PFSK-1 (cell line): ENCODE results near the gene PRKD1.

Experiments
- POLR2AphosphoS5 ChIP-seq: IDR thresholded peaks from 2 replicates; pipeline ENCODE4 v1.6.1; 2012; ENCODE audit warnings: low read depth, mild to moderate bottlenecking, control low read depth, low read length, moderate library complexity
- TAF1 ChIP-seq: IDR thresholded peaks from 2 replicates; pipeline ENCODE4 v1.6.1; 2012; ENCODE audit warnings: low read length, control low read depth, borderline replicate concordance; ENCODE audit not compliant: insufficient read depth
- TF ChIP-seq, protein P1 (sequence below), 2 experiments: IDR thresholded peaks; 2 replicates each; pipeline versions ENCODE4 v1.6.1 to v1.8.0; 2011 to 2012; ENCODE audit warnings: low read depth in 2 of 2, low read length in 2 of 2, control low read depth in 1 of 2, inconsistent platforms in 1 of 2, mild to moderate bottlenecking in 1 of 2, moderate library complexity in 1 of 2; ENCODE audit not compliant: insufficient read depth in 1 of 2

DNA sequence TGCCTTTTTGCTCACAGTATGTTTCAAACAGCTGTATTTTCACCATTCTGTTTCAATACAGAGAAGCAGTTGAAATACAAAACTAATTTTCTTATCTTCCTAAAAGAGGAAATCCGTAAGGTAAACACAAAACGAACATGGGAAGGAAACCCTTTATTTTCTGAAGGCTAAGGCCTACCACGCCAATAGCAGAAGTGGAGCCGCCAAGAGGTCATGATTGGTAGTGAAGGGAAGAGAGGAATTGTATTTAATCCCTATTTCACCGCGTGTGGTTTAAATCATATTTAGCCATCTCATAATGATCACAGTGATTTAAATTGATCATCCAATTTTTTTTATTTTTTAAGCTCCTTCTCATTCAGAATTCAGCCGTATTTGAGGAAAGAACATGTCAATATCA, 398.2 kb downstream of the PRKD1 start:
- no peak for TF ChIP-seq TAF1
- TF ChIP-seq POLR2AphosphoS5: no peak
- TF ChIP-seq, protein P1, sequence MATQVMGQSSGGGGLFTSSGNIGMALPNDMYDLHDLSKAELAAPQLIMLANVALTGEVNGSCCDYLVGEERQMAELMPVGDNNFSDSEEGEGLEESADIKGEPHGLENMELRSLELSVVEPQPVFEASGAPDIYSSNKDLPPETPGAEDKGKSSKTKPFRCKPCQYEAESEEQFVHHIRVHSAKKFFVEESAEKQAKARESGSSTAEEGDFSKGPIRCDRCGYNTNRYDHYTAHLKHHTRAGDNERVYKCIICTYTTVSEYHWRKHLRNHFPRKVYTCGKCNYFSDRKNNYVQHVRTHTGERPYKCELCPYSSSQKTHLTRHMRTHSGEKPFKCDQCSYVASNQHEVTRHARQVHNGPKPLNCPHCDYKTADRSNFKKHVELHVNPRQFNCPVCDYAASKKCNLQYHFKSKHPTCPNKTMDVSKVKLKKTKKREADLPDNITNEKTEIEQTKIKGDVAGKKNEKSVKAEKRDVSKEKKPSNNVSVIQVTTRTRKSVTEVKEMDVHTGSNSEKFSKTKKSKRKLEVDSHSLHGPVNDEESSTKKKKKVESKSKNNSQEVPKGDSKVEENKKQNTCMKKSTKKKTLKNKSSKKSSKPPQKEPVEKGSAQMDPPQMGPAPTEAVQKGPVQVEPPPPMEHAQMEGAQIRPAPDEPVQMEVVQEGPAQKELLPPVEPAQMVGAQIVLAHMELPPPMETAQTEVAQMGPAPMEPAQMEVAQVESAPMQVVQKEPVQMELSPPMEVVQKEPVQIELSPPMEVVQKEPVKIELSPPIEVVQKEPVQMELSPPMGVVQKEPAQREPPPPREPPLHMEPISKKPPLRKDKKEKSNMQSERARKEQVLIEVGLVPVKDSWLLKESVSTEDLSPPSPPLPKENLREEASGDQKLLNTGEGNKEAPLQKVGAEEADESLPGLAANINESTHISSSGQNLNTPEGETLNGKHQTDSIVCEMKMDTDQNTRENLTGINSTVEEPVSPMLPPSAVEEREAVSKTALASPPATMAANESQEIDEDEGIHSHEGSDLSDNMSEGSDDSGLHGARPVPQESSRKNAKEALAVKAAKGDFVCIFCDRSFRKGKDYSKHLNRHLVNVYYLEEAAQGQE (IDR thresholded peaks at IDR 0.05; ENCODE audit: insufficient read depth in 1 of 2, low read depth in 2 of 2, low read length in 2 of 2): no peak
